Transverse colon (tissue), 4 donors: ENCODE measurements around the gene COL4A6. TPM values are rescaled to one million over a fixed set of nuclear protein-coding genes. Genes with fewer than 3 reads are reported as not detected.

Source experiments
- DNase-seq: peaks from one replicate; pipeline ENCODE4 v3.0.0-alpha.2; 2019
- H3K27ac ChIP-seq, 4 donors: fragments of 200-600 bp; sonication (generic); 2 replicates each; pipeline ENCODE4 v1.5.1; 2016 to 2018; ENCODE audit warnings: inconsistent platforms in 4 of 4
- H3K27me3 ChIP-seq: fragments of 200-600 bp; sonication (generic); 2 replicates; pipeline ENCODE4 v1.5.1; 2017; ENCODE audit warnings: inconsistent platforms
- H3K36me3 ChIP-seq, 4 donors: fragments of 200-600 bp; sonication (generic); 2 replicates each; pipeline ENCODE4 v1.5.1; 2017 to 2019; ENCODE audit warnings: inconsistent platforms in 4 of 4
- H3K4me1 ChIP-seq, 4 donors: fragments of 200-600 bp; sonication (generic); 2 replicates each; pipeline ENCODE4 v1.5.1; 2017 to 2020; ENCODE audit warnings: inconsistent platforms in 4 of 4
- H3K4me3 ChIP-seq, 4 donors: fragments of 200-600 bp; sonication (generic); 1 replicate in 1 of 4; 2 replicates in 3 of 4; pipeline versions ENCODE4 v1.5.1 to v1.6.1; 2017 to 2019; ENCODE audit warnings: inconsistent platforms in 4 of 4
- H3K9me3 ChIP-seq, 2 donors: fragments of 200-600 bp; sonication (generic); 2 replicates each; pipeline ENCODE4 v1.5.1; 2017 to 2019; ENCODE audit warnings: inconsistent platforms in 2 of 2
- CTCF ChIP-seq, 5 experiments: fragments of 200-600 bp in 3 of 5; fragments of 450-650 bp in 2 of 5; sonication (generic) in 3 of 5; IDR thresholded peaks; 1 replicate in 2 of 5; 2 replicates in 3 of 5; pipeline ENCODE4 v1.5.1; 2016 to 2017; ENCODE audit warnings: antibody characterized with exemption in 5 of 5, inconsistent platforms in 3 of 5, mild to moderate bottlenecking in 2 of 5, moderate library complexity in 1 of 5
- EP300 ChIP-seq: sonication (generic); formaldehyde crosslinking; IDR thresholded peaks from one replicate; pipeline ENCODE4 v1.6.1; 2017; ENCODE audit warnings: antibody characterized with exemption, low read depth
- POLR2A ChIP-seq: fragments of 450-650 bp; IDR thresholded peaks from one replicate; pipeline ENCODE4 v1.6.1; 2016; ENCODE audit warnings: antibody characterized with exemption, mild to moderate bottlenecking, moderate library complexity
- POLR2AphosphoS5 ChIP-seq, 3 donors: sonication (generic); formaldehyde crosslinking; IDR thresholded peaks; one replicate each; pipeline ENCODE4 v1.6.1; 2016; ENCODE audit warnings: antibody characterized with exemption in 3 of 3
- WGBS, 2 donors: methylation state at CpG; one replicate each; pipeline ENCODE4 v1.1.5; 2018; ENCODE audit warnings: low coverage in 1 of 2; 5-methylcytosine and 5-hydroxymethylcytosine counted together
- in situ Hi-C, 4 donors: fragments of 200-750 bp; cut with MboI; loops; one replicate each; pipeline versions ENCODE4 v1.15.0 to v1.15.1; 2017; ENCODE audit warnings: low sequenced_read_pairs in 3 of 4, low pct_ligation_motif_present in 1 of 4, low pct_unique_long_range_greater_than_20kb in 1 of 4
- intact Hi-C: fragments of 100-400 bp; cut with DNase I; formaldehyde crosslinking; loops from one replicate; pipeline ENCODE4 v1.15.1; 2023; ENCODE audit warnings: low total_unique reads
- total RNA-seq, 4 donors: library from RNA; depleted of rRNA; stranded (reverse); fragments of >200 nt; gene quantifications; one replicate each; pipeline ENCODE4 v1.1.0, GENCODE V29; 2016

COL4A6 gene
- total RNA-seq, 4 donors from 2014 or later: 0.32 to 0.75 (median 0.57) TPM

DNA sequence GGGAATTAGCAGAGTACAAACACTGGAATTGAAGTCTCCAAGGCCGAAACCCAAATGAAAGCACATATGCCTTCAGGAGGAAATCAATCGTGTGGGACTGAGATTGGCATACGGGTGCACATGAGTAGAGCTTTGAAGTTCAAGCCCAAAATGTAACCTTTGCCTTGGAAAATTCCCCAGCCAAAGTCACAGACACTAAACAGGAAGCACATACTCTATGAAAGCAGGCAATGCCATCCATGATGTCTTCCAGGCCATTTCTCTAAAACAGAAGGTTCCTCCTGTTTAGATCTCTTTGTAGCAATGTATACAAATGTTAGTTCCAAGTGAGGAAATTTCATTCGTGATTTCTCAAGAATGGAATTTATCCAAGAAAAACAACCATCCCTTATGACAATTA, 162.5 kb downstream of the COL4A6 start:
- in situ Hi-C loops: no loop called here
- WGBS, 2 donors: 20 to 69% methylated on average over 1 to 4 of the region's 4 CpGs

GRCh38 chrX:108271397-108271787, 166.8 kb downstream of the COL4A6 start:
- intact Hi-C loops (no loop called here), in situ Hi-C loops (no loop called here)
- no peaks in the 10 kb centered on the region for H3K27me3 ChIP-seq
- H3K4me1 ChIP-seq: no peaks in the 10 kb centered on the region
- TF ChIP-seq POLR2A (no peak), POLR2AphosphoS5 (IDR thresholded peaks at IDR 0.05) (no peak), CTCF (IDR thresholded peaks at IDR 0.05) (no peak), EP300 (no peak)
- no peaks in the 10 kb centered on the region for H3K9me3 ChIP-seq
- H3K36me3 ChIP-seq: no peaks in the 10 kb centered on the region
- no peak overlapping the region for H3K4me3 ChIP-seq
- WGBS, 2 donors: 33% methylated on average over 2 of the region's 2 CpGs; no CpG with 5 or more reads in 1 of the 2 donors
- DNase-seq: no peak
- H3K27ac ChIP-seq: no peak overlapping the region

More for the DNA sequence above, 162.5 kb downstream of the COL4A6 start:
- H3K4me1 ChIP-seq: no peaks in the 10 kb centered on the region
- intact Hi-C loops: no loop called here
- H3K9me3 ChIP-seq: no peaks in the 10 kb centered on the region
- TF ChIP-seq EP300: no peak
- no peak for TF ChIP-seq POLR2A
- TF ChIP-seq POLR2AphosphoS5 (IDR thresholded peaks at IDR 0.05): peak in 1 of 3 donors; percentile 9
- H3K4me3 ChIP-seq: no peak overlapping the region
- no peaks in the 10 kb centered on the region for H3K27me3 ChIP-seq
- H3K27ac ChIP-seq: no peak overlapping the region
- no peaks in the 10 kb centered on the region for H3K36me3 ChIP-seq
- DNase-seq: no peak

GRCh38 chrX:108270739-108271396, 167.4 kb downstream of the COL4A6 start:
- no peaks in the 10 kb centered on the region for H3K27me3 ChIP-seq
- in situ Hi-C loops: no loop called here
- DNase-seq: no peak

GRCh38 chrX:108270280-108270679, 167.9 kb downstream of the COL4A6 start:
- in situ Hi-C loops (no loop called here), intact Hi-C loops (no loop called here)
- Histone ChIP-seq H3K27ac (no peak overlapping the region), H3K27me3 (no peaks in the 10 kb centered on the region), H3K4me1 (no peaks in the 10 kb centered on the region), H3K36me3 (no peaks in the 10 kb centered on the region), H3K9me3 (no peaks in the 10 kb centered on the region), H3K4me3 (no peak overlapping the region)
- no peak for DNase-seq
- WGBS, 2 donors: 86% methylated on average over 1 of the region's 1 CpG; no CpG with 5 or more reads in 1 of the 2 donors
- no peak for TF ChIP-seq CTCF (IDR thresholded peaks at IDR 0.05)
- TF ChIP-seq POLR2A: no peak
- no peak for TF ChIP-seq EP300
- TF ChIP-seq POLR2AphosphoS5 (IDR thresholded peaks at IDR 0.05): no peak

More at GRCh38 chrX:108270739-108271396, 167.4 kb downstream of the COL4A6 start:
- Histone ChIP-seq H3K36me3 (no peaks in the 10 kb centered on the region), H3K4me1 (no peaks in the 10 kb centered on the region), H3K9me3 (no peaks in the 10 kb centered on the region), H3K27ac (no peak overlapping the region), H3K4me3 (no peak overlapping the region)
- no peak for TF ChIP-seq EP300
- peak in 1 of 3 donors; percentile 19 for TF ChIP-seq POLR2AphosphoS5 (IDR thresholded peaks at IDR 0.05)
- TF ChIP-seq POLR2A: no peak
- no peak for TF ChIP-seq CTCF (IDR thresholded peaks at IDR 0.05)
- intact Hi-C loops: no loop called here
- 32 to 48% methylated on average over 5 to 6 of the region's 6 CpGs for WGBS, 2 donors
